GM21825 (cell line): ENCODE data around the gene ANKAR.
"Not testable (repeated sequence)": the region's sequence is repeated elsewhere in the genome, so short reads cannot be mapped to it uniquely, and the experiment has no call there.

Source experiments
- ATAC-seq: cut with Tn5 transposase; IDR thresholded peaks from one replicate; pipeline ENCODE4 v1.9.1; 2021; ENCODE audit warnings: mild to moderate bottlenecking, moderate library complexity; ENCODE audit not compliant: unreplicated experiment

ANKAR gene

DNA sequence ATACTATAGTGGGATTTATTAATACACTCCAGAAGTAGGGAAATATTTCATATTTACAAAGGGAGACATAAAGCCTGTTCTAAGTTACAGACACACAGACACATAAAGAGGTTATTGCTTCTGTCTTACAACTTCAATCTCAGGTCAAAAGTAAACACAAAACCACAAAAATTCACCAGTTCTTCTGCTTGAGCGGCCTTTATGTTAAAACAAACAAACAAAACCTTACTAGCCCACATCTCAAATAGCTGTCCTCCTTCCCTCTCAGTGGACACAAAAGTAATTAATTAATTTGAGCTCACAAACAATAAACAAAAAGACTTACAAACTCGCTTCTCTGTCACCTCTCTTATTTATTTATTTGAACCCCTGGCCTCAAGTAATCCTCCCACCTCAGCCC is 14.7 kb upstream of the ANKAR start:
- ATAC-seq, result no peak

DNA sequence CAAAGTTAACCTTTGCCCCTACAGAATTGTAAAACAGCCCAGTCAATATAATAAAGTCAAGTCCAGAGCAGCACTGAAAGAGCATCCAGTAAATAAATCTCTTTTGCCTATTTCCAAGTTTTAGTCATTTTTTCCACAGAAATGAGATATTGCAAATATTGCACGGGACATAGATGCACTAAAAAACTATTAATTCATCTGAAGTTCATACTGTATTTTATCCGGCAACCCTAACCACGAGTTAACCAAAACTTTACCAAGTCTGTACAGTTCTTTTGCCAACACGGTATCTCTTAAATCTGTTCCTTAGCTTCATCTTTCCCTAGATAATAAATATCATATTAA is 13.7 kb upstream of the ANKAR start:
- ATAC-seq, result no peak

DNA sequence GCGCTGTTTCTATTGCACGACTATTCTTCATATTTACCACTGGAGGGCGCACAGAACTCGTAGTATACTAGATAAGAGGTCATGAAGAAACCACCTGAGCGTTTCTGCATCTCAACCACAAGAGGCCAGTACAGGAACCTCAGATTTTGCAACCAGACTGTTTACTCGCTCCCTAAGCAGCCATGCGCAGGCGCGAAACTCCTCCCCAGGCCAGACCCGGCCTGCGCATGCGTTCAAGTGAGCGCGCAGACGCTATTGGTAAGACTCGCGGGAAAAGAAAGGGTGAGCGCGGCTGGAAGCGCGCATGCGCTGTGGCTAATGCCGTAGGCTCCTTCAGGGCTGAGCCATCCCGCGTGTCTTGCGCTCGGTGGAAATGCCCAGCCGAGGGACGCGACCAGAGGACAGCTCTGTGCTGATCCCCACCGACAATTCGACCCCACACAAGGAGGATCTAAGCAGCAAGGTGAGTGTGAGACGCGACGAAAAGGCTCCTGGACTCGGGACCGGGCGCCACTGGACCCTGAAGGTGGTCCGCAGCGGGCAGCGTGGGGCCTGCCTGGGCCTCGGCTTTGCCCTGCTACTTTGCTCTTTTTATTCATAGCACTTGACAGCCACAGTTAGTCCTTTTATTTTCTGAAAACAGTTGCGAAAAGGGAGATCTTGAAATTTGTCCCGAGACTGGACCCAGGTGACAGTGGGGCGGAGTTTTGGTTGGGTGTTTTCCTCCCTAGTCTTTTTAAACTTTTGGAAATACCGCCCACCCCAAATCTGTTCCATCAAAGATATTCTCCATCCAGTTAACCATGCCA is 13.1 kb upstream of the ANKAR start, which contains the start of gene ASNSD1:
Gene ASNSD1, plus strand, starts transcription at position 312 of the 809 bp plus-strand sequence. CDS start 4,674 bp downstream, outside the sequence.
- peak; percentile 96 for ATAC-seq

DNA sequence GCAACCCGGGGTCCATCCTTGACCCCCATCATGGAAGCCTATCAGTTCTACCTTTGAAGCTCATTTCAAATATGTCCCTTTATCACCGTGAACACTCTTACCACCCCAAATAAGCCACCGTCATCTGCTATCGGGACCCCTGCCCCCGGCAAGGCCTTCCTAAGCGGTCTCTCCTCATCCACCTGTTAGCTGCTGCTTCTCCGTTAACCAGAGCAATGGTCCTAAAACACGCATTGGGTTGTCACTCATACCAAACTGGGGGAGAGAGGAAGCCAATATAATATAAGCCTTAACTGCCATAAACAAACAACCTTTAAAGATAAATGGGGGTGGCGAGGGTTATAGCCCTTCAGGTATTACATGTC is 12.5 kb upstream of the ANKAR start:
- ATAC-seq, result no peak

DNA sequence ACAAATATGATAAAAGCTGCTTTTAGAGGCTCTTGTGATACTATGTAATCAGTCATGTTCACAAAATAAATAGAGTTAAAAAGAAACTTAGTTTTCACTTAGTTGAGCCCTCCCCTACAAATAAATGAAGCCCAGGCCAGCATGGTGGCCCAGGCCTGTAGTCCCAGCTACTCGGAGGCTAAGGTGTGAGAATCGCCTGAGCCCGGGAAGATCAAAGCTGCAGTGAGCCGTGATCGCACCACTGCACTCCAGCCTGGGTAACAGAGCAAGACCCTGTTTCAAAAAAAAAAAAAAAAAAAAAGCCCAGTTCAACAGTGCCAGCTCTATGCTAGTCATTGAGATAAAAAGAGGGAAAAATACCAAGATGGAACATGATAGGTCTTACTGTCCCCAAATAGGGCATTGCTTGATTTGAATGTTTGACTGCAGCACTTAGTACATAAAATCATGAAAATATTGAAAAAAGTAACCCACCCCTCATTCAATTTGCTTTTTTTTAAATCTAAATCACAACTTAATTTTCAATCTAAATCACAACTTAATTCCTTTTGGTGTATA is 11.7 kb upstream of the ANKAR start:
- ATAC-seq, result no peak

DNA sequence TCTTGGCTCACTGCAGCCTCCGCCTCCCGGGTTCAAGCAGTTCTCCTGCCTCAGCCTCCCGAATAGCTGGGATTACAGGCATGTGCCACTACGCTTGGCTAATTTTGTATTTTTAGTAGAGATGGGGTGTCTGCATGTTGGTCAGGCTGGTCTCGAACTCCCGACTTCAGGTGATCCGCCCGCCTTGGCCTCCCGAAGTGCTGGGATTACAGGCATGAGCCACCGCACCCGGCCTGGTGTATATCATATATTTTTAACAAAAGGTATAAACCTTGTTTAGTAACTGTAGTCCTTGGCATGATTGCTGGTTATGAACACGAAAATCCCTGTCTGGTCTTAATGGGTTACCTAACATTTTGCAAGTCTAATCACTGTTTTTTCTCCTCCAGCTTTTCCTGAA is 11.2 kb upstream of the ANKAR start:
- not testable (repeated sequence) for ATAC-seq

DNA sequence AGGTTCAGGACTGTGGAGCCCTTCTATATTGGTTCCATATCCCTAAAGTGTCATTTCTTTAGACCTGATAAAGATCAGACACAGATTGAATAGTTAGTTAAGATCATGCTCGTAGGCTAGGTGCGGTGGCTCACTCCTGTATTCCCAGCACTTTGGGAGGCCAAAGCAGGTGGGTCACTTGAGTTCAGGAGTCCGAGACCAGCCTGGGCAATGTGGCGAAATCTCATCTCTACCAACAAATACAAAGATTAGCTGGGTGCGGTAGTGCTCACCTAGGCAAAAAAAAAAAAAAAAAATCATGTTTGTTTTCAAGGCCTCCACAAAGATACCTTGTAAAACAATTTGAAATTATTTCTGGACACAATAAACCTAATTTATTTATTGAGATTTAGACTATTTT is 4.6 kb upstream of the ANKAR start:
- ATAC-seq, result no peak

DNA sequence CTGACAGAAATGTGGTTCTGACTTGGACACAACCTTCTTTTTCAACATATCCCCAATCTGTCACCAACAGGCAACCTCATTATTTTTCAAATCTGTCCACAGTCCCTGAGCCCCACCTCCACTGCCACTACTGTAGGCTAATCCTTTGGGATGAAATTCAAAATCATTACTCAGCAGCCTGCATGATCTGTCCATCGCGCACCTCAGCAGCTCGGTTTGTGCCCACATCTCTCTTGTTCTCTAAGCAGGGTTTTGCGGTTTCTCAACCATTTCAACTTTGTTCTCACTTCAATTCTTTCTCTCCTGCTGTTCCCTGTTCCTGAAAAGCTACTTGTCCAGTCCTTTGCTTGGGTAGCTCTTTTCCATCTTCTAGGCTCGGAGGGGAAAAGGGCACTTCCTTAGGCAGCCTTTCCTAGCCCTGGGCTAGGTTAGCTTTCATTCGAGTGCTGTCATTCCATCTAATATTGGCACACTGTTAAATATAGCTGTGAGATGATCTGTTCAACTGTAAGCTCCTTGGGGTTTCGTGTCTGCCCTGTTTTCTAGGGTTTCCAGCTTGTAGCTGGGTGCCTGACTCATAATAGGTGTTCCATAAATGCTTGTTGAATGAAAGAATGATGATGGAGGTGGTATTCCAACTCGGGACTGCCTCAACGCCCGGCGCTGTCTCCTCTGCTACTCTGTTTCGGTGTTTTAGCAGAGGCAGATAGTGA is 653 bp upstream of the ANKAR start:
- no peak for ATAC-seq

DNA sequence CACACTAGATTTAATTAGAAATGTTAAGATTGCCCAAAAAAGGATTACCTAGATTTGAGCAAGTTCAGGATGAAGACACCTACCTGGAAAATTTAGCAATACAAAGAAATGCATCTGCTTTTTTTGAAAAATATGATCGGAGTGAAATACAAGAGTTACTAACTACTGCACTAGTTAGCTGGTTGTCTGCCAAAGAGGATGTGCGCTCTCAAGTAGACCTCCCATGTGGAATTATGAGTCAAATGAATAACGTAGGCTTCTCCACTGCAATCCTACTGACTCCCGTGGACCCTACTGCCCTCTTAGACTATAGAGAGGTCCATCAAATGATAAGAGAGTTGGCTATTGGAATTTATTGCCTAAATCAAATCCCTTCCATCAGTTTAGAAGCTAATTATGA is 2.0 kb downstream of the ANKAR start:
- ATAC-seq, result no peak

DNA sequence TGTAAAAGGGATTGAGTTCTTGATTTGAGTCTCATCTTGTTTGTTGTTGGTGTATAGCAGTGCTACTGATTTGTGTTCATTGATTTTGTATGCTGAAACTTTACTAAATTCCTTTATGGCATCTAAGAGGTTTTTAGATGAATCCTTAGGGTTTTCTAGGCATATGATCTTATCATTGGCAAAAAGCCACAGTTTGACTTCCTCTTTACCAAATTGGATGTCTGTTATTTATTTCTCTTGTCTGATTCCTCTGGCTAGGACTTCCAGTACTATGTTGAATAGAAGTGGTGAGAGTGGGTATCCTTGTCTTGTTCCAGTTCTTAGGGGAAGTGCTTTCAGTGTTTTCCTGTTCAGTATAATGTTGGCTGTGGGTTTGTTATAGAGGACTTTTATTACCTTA is 4.8 kb downstream of the ANKAR start:
- ATAC-seq, result no peak

DNA sequence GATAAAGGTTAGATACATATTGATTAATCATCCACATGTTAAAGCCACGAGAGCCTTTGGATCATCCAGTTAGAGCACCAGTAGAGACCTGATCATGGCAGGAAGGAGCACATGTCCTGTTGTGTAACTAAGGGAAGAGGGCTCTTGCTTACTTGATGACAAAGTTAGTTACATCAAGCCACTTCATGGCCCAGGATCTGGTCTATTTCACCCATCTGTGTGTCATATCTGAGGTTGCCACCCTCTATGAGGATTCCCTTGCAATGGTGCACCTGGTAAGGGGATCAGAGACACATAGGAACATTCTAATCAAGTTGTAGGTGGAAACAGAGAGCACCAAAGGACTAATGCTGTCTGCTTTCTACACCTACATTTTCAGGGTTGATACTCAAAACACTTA is 6.7 kb downstream of the ANKAR start:
- no peak for ATAC-seq

DNA sequence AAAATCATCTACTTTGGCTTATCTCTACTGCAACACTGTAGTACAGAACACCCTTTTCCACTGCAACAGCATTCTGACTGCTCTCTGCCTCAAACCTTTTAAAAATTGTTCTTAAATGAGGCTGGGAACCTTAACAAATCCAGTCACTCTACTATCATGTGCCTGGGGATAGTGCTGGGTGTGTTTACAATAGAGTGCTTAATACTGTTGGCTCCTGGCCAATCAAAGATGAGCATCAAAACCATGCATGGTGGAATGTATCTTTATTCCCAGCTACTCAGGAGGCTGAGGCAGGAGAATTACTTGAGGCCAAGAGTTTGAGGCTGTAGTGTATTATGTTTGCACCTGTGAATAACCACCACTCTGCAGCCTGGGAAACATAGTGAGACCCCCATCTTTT is 7.4 kb downstream of the ANKAR start:
- ATAC-seq, result no peak

DNA sequence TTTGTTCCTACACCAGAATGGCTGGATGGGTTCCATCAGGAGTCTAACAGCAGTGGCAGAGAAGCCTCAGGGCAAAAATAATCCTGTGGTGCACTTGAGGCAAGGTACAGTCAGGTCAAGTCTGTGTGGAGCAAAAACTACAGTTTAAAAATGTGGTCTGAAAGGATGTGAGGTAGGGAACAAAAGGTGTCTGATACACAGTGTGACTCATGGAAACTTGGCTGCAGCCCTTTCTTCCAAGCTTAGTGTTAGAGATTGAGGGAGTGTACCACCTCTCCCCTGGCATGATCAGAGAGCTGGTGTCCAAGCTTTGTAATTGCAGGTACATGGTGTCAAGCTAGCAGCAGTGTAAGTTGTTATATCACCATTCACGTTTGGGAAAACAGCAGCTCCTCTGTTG is 8.9 kb downstream of the ANKAR start:
- ATAC-seq, result no peak

DNA sequence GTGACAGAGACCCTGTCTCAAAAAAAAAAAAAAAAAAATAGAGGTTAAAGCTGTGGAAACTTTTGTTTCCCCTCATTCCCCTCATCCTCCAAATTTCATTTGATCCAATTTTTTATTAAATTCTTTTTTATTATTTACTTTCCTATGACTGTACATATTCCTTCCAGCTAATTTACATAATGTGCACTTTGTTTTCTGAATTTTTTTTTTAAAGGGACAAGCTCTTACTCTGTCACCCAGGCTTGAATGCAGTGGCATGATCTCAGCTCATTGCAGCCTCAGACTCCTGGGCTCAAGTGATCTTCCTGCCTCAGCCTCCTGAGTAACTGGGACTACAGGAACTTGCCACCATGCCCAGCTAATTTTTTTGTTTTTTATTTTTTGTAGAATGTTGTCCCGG is 10.3 kb downstream of the ANKAR start:
- ATAC-seq, result no peak

DNA sequence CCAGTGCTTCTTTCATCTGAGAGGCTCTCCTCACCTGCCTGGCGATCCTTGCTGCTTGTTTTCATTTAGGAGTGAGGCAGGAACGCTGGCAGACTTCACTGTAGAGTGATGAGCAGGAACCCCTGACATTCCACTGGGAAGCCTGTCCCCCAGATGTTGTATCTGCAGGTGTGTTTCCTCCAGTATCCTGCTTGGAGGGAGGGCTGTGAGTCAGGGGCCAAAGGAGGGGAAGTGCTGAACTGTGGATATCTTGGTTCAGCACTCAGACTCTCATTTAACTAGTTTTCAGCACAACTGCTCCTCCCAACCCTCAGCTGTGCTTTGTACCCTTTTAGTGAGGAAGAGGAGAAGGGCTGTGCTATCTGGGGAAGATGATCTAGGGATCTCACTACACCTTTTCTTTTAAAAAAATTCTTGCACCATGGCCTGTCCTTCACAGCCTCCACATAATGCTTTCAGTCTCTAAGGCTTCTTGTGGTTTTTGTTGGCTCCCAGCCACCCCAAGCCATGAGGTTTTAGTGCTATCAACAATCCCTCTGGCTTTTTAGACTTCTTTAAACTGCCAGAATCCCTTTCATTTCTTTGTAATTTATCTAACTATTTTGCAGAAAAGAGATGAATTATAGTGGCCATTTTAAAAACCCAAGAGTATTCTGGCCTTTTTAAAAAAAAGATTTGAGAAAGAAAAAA is 11.2 kb downstream of the ANKAR start:
- ATAC-seq, result peak; percentile 65

DNA sequence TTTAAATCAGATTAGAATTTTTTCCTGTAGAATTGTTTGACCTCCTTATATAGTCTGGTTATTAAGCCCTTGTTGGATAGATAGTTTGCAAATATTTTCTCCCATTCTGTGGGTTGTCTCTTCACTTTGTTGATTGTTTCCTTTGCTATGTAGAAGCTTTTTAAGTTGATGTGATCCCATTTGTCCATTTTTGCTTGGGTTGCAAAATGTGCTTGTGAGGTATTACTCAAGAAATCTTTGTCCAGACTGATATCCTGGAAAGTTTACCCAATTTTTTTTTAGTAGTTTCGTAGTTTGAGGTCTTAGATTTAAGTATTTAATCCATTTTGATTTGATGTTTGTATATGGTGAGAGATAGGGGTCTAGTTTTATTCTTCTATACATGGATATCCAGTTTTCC is 13.3 kb downstream of the ANKAR start:
- not testable (repeated sequence) for ATAC-seq

DNA sequence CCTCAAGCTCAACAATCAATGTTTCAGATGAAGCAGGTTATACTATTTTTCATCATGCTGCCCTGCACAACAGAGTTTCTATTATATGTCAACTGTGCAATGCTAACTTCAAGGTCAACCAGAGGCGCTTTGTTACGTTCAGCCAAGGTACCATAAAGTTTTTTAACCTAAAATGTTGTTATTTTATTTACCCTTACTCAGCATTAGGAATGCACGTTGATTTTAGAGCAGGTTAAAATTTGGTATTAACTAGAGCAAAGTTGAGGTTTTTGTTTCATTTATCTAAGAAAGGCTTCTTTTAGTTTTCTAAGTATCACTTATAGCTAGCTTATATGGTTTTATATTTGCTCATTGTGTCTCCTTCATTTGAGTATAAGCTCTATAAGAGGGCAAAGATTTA is 21.8 kb downstream of the ANKAR start:
- no peak for ATAC-seq

DNA sequence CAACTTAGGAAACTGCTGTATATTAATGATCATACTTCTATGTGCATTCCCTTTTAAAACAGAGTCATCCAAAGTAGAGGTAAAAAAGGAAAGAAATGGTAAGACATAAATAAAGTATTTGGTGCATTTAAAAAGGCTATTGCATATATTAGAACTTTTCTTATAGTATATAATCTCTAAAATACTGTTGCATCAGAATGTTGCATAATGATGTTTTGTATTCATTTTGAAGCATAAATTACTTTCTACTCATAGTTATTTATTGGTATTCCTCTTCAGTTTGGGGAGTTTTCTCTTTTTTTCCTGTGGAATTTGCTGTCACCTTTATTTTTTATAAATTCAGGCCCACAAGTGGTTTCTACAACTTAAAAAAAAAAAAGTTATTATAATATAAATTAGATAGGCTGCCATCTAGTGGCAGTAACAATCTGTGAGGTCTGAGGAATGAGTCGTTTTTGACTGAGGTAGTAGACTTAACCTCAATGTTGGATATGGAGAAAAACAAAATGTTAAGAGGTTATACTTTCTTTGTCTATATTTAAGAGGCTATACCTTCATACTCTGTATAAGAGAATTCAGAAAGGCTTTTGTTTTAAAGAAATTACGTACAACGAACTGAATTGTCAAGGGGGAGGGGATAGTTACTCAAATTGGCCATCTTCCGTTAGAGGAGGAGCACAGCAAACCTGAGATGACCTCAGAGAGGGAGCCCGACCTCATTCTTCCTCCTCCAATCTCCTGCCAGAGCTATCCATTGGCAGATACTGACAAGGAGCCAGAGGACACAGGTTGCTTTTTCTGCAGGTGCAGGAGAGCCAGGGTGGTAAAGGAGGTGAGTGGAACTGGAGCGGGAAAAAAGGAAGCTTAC is 23.8 kb downstream of the ANKAR start:
- ATAC-seq, result no peak

DNA sequence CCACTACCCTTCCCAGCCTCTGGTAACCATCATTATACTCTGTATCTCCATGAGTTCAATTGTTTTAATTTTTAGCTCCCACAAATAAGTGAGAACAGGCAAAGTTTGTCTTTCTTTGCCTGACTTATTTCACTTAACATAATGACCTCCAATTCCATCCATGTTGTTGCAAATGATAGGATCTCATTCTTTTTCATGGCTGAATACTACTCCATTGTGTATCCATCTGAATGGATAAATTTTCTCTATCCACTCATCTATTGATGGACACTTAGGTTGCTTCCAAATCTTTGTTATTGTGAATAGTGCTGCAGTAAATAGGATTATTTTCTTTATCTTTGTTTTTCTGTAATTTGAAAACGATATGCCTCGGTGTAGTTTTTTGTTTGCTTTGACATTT is 26.2 kb downstream of the ANKAR start:
- no peak for ATAC-seq

DNA sequence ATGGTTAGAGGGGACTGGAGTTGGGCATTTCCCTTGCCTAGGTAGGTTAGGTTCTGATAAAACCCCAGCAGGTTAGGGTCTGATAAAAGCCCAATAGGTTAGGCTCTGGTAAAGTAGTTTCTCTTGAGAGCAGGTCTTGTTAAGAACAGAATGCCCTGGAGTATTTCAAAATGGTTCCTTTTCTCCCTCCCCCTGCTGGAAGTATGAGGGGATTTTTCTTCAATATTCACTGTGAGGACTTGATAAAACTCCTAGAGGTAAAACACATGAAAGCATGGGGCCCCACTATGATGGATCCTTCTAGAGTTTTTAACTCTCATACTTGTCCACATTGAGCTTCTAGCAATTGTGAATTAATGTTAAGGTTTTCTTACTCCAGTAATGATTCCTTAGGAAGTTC is 27.6 kb downstream of the ANKAR start:
- no peak for ATAC-seq
